SK-N-SH (cell line): ENCODE results near the gene IFIT1.

Experiments
- CHD2 ChIP-seq: fragments of 150-350 bp; IDR thresholded peaks from 2 replicates; pipeline ENCODE4 v1.6.1; 2018; ENCODE audit warnings: low read length; ENCODE audit not compliant: partially characterized antibody
- EP300 ChIP-seq, 2 experiments: IDR thresholded peaks; 2 replicates each; pipeline versions ENCODE4 v1.4.0 to v1.6.1; 2012; ENCODE audit warnings: borderline replicate concordance in 1 of 2, low read depth in 1 of 2, low read length in 1 of 2
- MXI1 ChIP-seq: IDR thresholded peaks from 2 replicates; pipeline ENCODE4 v1.6.1; 2012; ENCODE audit warnings: mild to moderate bottlenecking, low read depth, low read length, improper control_type of control experiment
- NFIC ChIP-seq: IDR thresholded peaks from 2 replicates; pipeline ENCODE4 v1.4.0; 2012; ENCODE audit warnings: borderline replicate concordance
- PBX3 ChIP-seq: IDR thresholded peaks from 2 replicates; pipeline ENCODE4; 2012
- POLR2AphosphoS5 ChIP-seq: IDR thresholded peaks from 2 replicates; pipeline ENCODE4 v1.6.1; 2012; ENCODE audit warnings: low read depth, low read length
- RAD21 ChIP-seq: IDR thresholded peaks from 2 replicates; pipeline ENCODE4 v1.6.1; 2012; ENCODE audit warnings: mild to moderate bottlenecking, low read length
- TCF12 ChIP-seq: IDR thresholded peaks from 2 replicates; pipeline ENCODE4 v1.4.0; 2012
- USF1 ChIP-seq: IDR thresholded peaks from 2 replicates; pipeline ENCODE4 v1.4.0; 2012; ENCODE audit warnings: low read depth, borderline replicate concordance
- YY1 ChIP-seq: IDR thresholded peaks from 2 replicates; pipeline ENCODE4 v1.4.0; 2012; ENCODE audit warnings: low read depth, mild to moderate bottlenecking
- TF ChIP-seq, protein P1 (sequence below): IDR thresholded peaks from 2 replicates; pipeline ENCODE4 v1.6.1; 2012; ENCODE audit warnings: mild to moderate bottlenecking, low read depth, low read length, moderate library complexity
- TF ChIP-seq, protein P2 (sequence below): fragments of 200-600 bp; sonication (generic); IDR thresholded peaks from 2 replicates; pipeline ENCODE4 v1.6.1; 2017; ENCODE audit warnings: antibody characterized with exemption, mild to moderate bottlenecking, moderate library complexity

- TF ChIP-seq PBX3 (no peak), CHD2 (peak; percentile 31), MXI1 (peak; percentile 55), POLR2AphosphoS5 (0 out of 2 replicates have a peak, but pooled peaks have one; percentile 21), NFIC (no peak), RAD21 (peak; percentile 29; the same call in 1 of the 2 replicates), YY1 (0 out of 2 replicates have a peak, but pooled peaks have one; percentile 46), EP300 (IDR thresholded peaks at IDR 0.05; ENCODE audit: borderline replicate concordance in 1 of 2, low read depth in 1 of 2, low read length in 1 of 2) (no peak), USF1 (no peak), TCF12 (no peak)
- TF ChIP-seq, protein P1, sequence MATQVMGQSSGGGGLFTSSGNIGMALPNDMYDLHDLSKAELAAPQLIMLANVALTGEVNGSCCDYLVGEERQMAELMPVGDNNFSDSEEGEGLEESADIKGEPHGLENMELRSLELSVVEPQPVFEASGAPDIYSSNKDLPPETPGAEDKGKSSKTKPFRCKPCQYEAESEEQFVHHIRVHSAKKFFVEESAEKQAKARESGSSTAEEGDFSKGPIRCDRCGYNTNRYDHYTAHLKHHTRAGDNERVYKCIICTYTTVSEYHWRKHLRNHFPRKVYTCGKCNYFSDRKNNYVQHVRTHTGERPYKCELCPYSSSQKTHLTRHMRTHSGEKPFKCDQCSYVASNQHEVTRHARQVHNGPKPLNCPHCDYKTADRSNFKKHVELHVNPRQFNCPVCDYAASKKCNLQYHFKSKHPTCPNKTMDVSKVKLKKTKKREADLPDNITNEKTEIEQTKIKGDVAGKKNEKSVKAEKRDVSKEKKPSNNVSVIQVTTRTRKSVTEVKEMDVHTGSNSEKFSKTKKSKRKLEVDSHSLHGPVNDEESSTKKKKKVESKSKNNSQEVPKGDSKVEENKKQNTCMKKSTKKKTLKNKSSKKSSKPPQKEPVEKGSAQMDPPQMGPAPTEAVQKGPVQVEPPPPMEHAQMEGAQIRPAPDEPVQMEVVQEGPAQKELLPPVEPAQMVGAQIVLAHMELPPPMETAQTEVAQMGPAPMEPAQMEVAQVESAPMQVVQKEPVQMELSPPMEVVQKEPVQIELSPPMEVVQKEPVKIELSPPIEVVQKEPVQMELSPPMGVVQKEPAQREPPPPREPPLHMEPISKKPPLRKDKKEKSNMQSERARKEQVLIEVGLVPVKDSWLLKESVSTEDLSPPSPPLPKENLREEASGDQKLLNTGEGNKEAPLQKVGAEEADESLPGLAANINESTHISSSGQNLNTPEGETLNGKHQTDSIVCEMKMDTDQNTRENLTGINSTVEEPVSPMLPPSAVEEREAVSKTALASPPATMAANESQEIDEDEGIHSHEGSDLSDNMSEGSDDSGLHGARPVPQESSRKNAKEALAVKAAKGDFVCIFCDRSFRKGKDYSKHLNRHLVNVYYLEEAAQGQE: no peak
- TF ChIP-seq, protein P2, sequence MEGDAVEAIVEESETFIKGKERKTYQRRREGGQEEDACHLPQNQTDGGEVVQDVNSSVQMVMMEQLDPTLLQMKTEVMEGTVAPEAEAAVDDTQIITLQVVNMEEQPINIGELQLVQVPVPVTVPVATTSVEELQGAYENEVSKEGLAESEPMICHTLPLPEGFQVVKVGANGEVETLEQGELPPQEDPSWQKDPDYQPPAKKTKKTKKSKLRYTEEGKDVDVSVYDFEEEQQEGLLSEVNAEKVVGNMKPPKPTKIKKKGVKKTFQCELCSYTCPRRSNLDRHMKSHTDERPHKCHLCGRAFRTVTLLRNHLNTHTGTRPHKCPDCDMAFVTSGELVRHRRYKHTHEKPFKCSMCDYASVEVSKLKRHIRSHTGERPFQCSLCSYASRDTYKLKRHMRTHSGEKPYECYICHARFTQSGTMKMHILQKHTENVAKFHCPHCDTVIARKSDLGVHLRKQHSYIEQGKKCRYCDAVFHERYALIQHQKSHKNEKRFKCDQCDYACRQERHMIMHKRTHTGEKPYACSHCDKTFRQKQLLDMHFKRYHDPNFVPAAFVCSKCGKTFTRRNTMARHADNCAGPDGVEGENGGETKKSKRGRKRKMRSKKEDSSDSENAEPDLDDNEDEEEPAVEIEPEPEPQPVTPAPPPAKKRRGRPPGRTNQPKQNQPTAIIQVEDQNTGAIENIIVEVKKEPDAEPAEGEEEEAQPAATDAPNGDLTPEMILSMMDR: no peak
Observed at GRCh38 chr10:89414146-89414878, 21.9 kb downstream of the IFIT1 start, which contains the start of gene IFIT5.
